Endodermal cell (in vitro differentiated cells): Measurements from ENCODE around the gene PITPNC1. TPM values are rescaled to one million over a fixed set of nuclear protein-coding genes. Genes with fewer than 3 reads are reported as not detected.

ENCODE experiments used
- DNase-seq: peaks from one replicate; pipeline ENCODE4 v3.0.0-alpha.2; 2017
- H3K27ac ChIP-seq: 2 replicates; pipeline ENCODE4 v1.5.1; 2013; ENCODE audit warnings: mild to moderate bottlenecking, low read depth, low read length, moderate library complexity
- H3K27me3 ChIP-seq: 2 replicates; pipeline ENCODE4 v1.6.1; 2013; ENCODE audit warnings: mild to moderate bottlenecking, low read length, moderate library complexity; ENCODE audit not compliant: insufficient read depth, control insufficient read depth, poor library complexity, severe bottlenecking
- H3K36me3 ChIP-seq: 2 replicates; pipeline ENCODE4 v1.7.0; 2013; ENCODE audit warnings: mild to moderate bottlenecking, low read length, moderate library complexity; ENCODE audit not compliant: control insufficient read depth, insufficient read depth
- H3K4me1 ChIP-seq: one replicate; pipeline ENCODE4 v1.7.0; 2013; ENCODE audit warnings: low read length; ENCODE audit not compliant: control insufficient read depth, insufficient read depth
- H3K4me3 ChIP-seq: 2 replicates; pipeline ENCODE4 v1.5.1; 2013; ENCODE audit warnings: mild to moderate bottlenecking, low read length, moderate library complexity
- H3K9ac ChIP-seq: 2 replicates; pipeline ENCODE4 v1.6.1; 2013; ENCODE audit warnings: mild to moderate bottlenecking, low read length, moderate library complexity; ENCODE audit not compliant: poor library complexity, severe bottlenecking; ENCODE audit errors: extremely low read depth
- H3K9me3 ChIP-seq: 2 replicates; pipeline ENCODE4 v1.6.1; 2013; ENCODE audit warnings: mild to moderate bottlenecking, low read length, moderate library complexity; ENCODE audit not compliant: control insufficient read depth
- H3K27ac Mint-ChIP-seq: 2 replicates; pipeline ENCODE4 v1.8.0; 2020; ENCODE audit warnings: mixed read lengths
- H3K27me3 Mint-ChIP-seq: 2 replicates; pipeline ENCODE4 v1.8.0; 2021; ENCODE audit warnings: mild to moderate bottlenecking, mixed read lengths; ENCODE audit not compliant: insufficient read depth
- H3K36me3 Mint-ChIP-seq: 2 replicates; pipeline ENCODE4 v1.8.0; 2020; ENCODE audit warnings: low read depth, mixed read lengths
- H3K4me1 Mint-ChIP-seq: 2 replicates; pipeline ENCODE4 v1.8.0; 2020; ENCODE audit warnings: mixed read lengths
- H3K4me3 Mint-ChIP-seq: 2 replicates; pipeline ENCODE4 v1.8.0; 2020; ENCODE audit warnings: mild to moderate bottlenecking, moderate library complexity, mixed read lengths
- H3K9me3 Mint-ChIP-seq: 2 replicates; pipeline ENCODE4 v1.8.0; 2020; ENCODE audit warnings: mild to moderate bottlenecking, mixed read lengths
- CTCF ChIP-seq: fragments of 200-600 bp; sonication (generic); conservative IDR thresholded peaks from 2 replicates; pipeline ENCODE4 v1.5.0; 2021; ENCODE audit warnings: antibody characterized with exemption, mild to moderate bottlenecking
- WGBS, 2 experiments: methylation state at CpG; one replicate each; pipeline versions ENCODE4 v1.1.5 to v1.1.7; 2013; ENCODE audit warnings: missing lambda C conversion rate in 2 of 2, mixed read lengths in 1 of 2; ENCODE audit not compliant: insufficient coverage in 1 of 2, insufficient read length in 1 of 2; 5-methylcytosine and 5-hydroxymethylcytosine counted together
- total RNA-seq, 2 donors: library from RNA; stranded (reverse); fragmentation: NEBNext Ultra II Directional in 1 of 2; extraction: Animal tissue kit (Norgen Biotek cat#: 25700) in 1 of 2; gene quantifications; 2 replicates in 1 of 2; 3 replicates in 1 of 2; pipeline ENCODE4 v1.2.1, GENCODE V29; 2021

The PITPNC1 gene
- total RNA-seq, 2 donors from 2014 or later, result 28.9 to 36.4 TPM

DNA sequence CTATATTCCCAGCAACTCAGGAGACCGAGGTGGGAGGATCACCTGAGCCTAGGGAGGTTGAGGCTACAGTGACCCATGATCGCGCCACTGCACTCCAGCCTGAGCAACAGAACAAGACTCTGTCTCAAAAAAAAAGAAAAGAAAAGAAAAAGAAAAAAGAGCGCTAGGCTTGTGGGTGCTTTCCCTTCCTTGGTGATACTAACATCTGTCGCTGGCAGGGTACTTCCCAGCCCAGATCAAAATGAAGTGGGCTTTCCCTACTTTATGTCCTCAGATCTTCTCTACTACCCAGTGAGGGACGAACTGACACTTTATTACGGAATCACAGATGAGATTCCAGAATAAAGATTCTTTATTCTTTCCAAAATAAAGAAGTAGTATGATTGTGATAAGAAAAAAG lies 236.9 kb downstream of the PITPNC1 start:
- H3K9me3 ChIP-seq, result no peaks in the 10 kb centered on the region
- no peak for TF ChIP-seq CTCF
- 93 to 96% methylated on average over 2 to 6 of the region's 7 CpGs for WGBS, 2 experiments
- H3K4me1 Mint-ChIP-seq, result no peaks in the 10 kb centered on the region
- H3K9me3 Mint-ChIP-seq, result no peaks in the 10 kb centered on the region
- H3K27me3 ChIP-seq, result no peaks in the 10 kb centered on the region
- peak; percentile 24 for DNase-seq
- H3K4me3 ChIP-seq, result no peak overlapping the region
- H3K4me3 Mint-ChIP-seq, result no peak overlapping the region
- H3K36me3 ChIP-seq, result no peaks in the 10 kb centered on the region
- no peak overlapping the region for H3K27ac ChIP-seq
- H3K27ac Mint-ChIP-seq, result no peak overlapping the region
- H3K27me3 Mint-ChIP-seq, result no peaks in the 10 kb centered on the region
- no peaks in the 10 kb centered on the region for H3K4me1 ChIP-seq
- H3K36me3 Mint-ChIP-seq, result peaks cover 9% of the 10 kb centered on the region
- no peak overlapping the region for H3K9ac ChIP-seq

GRCh38 chr17:67615011-67615561 lies 238.0 kb downstream of the PITPNC1 start:
- no peaks in the 10 kb centered on the region for H3K9me3 ChIP-seq
- TF ChIP-seq CTCF, result no peak
- no peak overlapping the region for H3K4me3 ChIP-seq
- no peaks in the 10 kb centered on the region for H3K27me3 Mint-ChIP-seq
- H3K4me1 Mint-ChIP-seq, result no peaks in the 10 kb centered on the region
- peak overlapping the region; percentile 37 for H3K27ac Mint-ChIP-seq
- H3K9ac ChIP-seq, result no peak overlapping the region
- peaks cover 5% of the 10 kb centered on the region for H3K36me3 Mint-ChIP-seq
- DNase-seq, result peak; percentile 61
- WGBS, 2 experiments, result 90 to 98% methylated on average over 11 to 13 of the region's 13 CpGs
- no peaks in the 10 kb centered on the region for H3K27me3 ChIP-seq
- H3K9me3 Mint-ChIP-seq, result no peaks in the 10 kb centered on the region
- H3K4me1 ChIP-seq, result no peaks in the 10 kb centered on the region
- H3K36me3 ChIP-seq, result no peaks in the 10 kb centered on the region
- peak overlapping the region; percentile 38 for H3K27ac ChIP-seq
- no peak overlapping the region for H3K4me3 Mint-ChIP-seq

DNA sequence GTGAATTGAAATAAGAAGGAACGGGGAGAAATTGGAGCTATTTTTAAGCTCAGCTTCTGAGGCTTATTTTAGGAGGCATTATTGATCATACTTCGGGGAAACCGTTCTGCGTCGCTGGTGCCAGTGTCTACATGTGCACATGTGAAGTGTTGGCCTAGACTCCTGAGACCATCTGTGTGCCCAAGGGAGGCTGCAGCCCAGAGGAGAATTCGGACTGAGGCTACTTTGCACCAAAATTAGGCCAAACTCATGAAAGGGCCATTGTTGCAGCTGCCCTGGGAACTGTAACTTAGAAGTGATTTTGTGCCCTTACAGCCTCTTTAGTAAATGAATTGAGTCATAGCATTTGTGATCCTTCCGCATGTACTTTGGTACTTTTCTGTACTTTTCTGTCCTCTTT lies 238.7 kb downstream of the PITPNC1 start:
- no peaks in the 10 kb centered on the region for H3K9me3 ChIP-seq
- Mint-ChIP-seq H3K36me3 (peaks cover 1% of the 10 kb centered on the region), H3K27ac (peak overlapping the region; percentile 37), H3K4me1 (no peaks in the 10 kb centered on the region), H3K27me3 (no peaks in the 10 kb centered on the region), H3K9me3 (no peaks in the 10 kb centered on the region), H3K4me3 (no peak overlapping the region)
- DNase-seq, result no peak
- WGBS, 2 experiments, result 91 to 95% methylated on average over 6 to 7 of the region's 7 CpGs
- H3K4me3 ChIP-seq, result no peak overlapping the region
- H3K27me3 ChIP-seq, result no peaks in the 10 kb centered on the region
- H3K27ac ChIP-seq, result peak overlapping the region; percentile 17
- no peak for TF ChIP-seq CTCF
- H3K9ac ChIP-seq, result no peak overlapping the region
- H3K36me3 ChIP-seq, result no peaks in the 10 kb centered on the region
- no peaks in the 10 kb centered on the region for H3K4me1 ChIP-seq
